Thyroid gland (tissue), 4 donors: ENCODE results near the gene COMMD9. TPM values are rescaled to one million over a fixed set of nuclear protein-coding genes. Genes with fewer than 3 reads are reported as not detected.

Source experiments
- DNase-seq, 2 donors: peaks; one replicate each; pipeline ENCODE4 v3.0.0-alpha.2; 2019
- H3K27ac ChIP-seq, 3 donors: fragments of 200-600 bp; sonication (generic); 1 replicate in 2 of 3; 2 replicates in 1 of 3; pipeline ENCODE4 v1.5.1; 2016 to 2019; ENCODE audit warnings: mild to moderate bottlenecking in 1 of 3, moderate library complexity in 1 of 3
- H3K27me3 ChIP-seq: fragments of 200-600 bp; sonication (generic); one replicate; pipeline ENCODE4 v1.5.1; 2019
- H3K36me3 ChIP-seq, 2 donors: fragments of 200-600 bp; sonication (generic); one replicate each; pipeline ENCODE4 v1.5.1; 2016 to 2019
- H3K4me1 ChIP-seq, 2 donors: fragments of 200-600 bp; sonication (generic); one replicate each; pipeline ENCODE4 v1.5.1; 2017 to 2019
- H3K4me3 ChIP-seq, 3 donors: fragments of 200-600 bp; sonication (generic); replicated peaks in 1 of 3; 1 replicate in 2 of 3; 2 replicates in 1 of 3; pipeline ENCODE4 v1.5.1; 2016; ENCODE audit warnings: mild to moderate bottlenecking in 1 of 3
- H3K9me3 ChIP-seq: fragments of 200-600 bp; sonication (generic); one replicate; pipeline ENCODE4 v1.5.1; 2017
- POLR2A ChIP-seq, 2 donors: fragments of 450-650 bp; IDR thresholded peaks; one replicate each; pipeline ENCODE4 v1.6.1; 2017; ENCODE audit warnings: antibody characterized with exemption in 2 of 2, mild to moderate bottlenecking in 2 of 2, moderate library complexity in 1 of 2
- WGBS, 2 donors: methylation state at CpG; one replicate each; pipeline ENCODE4 v1.1.5; 2017; 5-methylcytosine and 5-hydroxymethylcytosine counted together
- intact Hi-C: fragments of 100-400 bp; cut with DNase I; formaldehyde crosslinking; loops from one replicate; pipeline ENCODE4 v1.15.1; 2023
- total RNA-seq, 4 donors: library from RNA; depleted of rRNA; stranded (reverse); fragments of >200 nt; gene quantifications; one replicate each; pipeline ENCODE4 v1.2.3, GENCODE V29; 2016
- TF ChIP-seq, protein P1 (sequence below), 6 experiments: fragments of 200-600 bp in 3 of 6; fragments of 450-650 bp in 3 of 6; sonication (generic) in 3 of 6; IDR thresholded peaks; one replicate each; pipeline ENCODE4 v1.5.1; 2016 to 2019; ENCODE audit warnings: antibody characterized with exemption in 6 of 6, mild to moderate bottlenecking in 2 of 6, inconsistent platforms in 1 of 6, moderate library complexity in 1 of 6

The COMMD9 gene
- total RNA-seq, 4 donors from 2014 or later, result 43.5 to 52.6 (median 51.0) TPM

DNA sequence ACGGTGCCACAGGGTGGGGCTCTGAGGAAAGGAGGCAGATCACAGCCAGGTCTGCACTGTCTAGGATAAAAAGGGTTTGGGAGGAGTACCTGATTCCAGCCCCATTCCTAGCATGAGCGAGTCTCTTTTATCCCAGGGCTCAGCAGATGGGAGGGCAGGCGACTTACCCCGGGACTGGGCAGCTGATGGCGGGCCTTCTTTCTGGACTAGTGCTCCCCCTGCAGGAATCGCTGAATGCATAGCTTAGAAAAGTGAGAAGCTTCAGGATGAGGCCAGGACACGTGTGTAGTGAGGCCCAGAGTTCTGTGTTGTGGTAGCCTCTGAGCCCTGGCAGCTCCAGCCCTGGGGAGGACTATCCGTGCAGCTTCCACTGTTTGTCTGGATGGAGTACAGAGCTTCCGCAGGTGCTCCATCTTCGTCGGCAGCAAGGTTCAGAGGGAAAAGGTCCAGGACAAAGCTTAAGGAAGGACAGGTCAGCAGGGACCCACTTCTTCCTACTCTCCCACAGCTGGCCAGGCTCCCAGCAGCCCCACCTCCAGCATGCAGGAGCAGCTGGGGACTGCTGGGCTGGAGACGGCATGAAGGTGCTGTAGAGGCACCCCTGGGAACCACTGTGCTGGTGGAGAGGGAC is 30.4 kb downstream of the COMMD9 start:
- intact Hi-C loops, result no loop called here
- Histone ChIP-seq H3K36me3 (no peaks in the 10 kb centered on the region), H3K4me1 (no peaks in the 10 kb centered on the region), H3K9me3 (no peaks in the 10 kb centered on the region), H3K4me3 (no peak overlapping the region), H3K27ac (no peak overlapping the region), H3K27me3 (no peaks in the 10 kb centered on the region)
- DNase-seq, result peak in 1 of 2 donors; percentile 9
- WGBS, 2 donors, result 35% methylated on average over 12 of the region's 12 CpGs
- TF ChIP-seq, protein P1, sequence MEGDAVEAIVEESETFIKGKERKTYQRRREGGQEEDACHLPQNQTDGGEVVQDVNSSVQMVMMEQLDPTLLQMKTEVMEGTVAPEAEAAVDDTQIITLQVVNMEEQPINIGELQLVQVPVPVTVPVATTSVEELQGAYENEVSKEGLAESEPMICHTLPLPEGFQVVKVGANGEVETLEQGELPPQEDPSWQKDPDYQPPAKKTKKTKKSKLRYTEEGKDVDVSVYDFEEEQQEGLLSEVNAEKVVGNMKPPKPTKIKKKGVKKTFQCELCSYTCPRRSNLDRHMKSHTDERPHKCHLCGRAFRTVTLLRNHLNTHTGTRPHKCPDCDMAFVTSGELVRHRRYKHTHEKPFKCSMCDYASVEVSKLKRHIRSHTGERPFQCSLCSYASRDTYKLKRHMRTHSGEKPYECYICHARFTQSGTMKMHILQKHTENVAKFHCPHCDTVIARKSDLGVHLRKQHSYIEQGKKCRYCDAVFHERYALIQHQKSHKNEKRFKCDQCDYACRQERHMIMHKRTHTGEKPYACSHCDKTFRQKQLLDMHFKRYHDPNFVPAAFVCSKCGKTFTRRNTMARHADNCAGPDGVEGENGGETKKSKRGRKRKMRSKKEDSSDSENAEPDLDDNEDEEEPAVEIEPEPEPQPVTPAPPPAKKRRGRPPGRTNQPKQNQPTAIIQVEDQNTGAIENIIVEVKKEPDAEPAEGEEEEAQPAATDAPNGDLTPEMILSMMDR (IDR thresholded peaks at IDR 0.05), result peak in 2 of 6 experiments; percentile 17 to 38
- TF ChIP-seq POLR2A (IDR thresholded peaks at IDR 0.05), result no peak

DNA sequence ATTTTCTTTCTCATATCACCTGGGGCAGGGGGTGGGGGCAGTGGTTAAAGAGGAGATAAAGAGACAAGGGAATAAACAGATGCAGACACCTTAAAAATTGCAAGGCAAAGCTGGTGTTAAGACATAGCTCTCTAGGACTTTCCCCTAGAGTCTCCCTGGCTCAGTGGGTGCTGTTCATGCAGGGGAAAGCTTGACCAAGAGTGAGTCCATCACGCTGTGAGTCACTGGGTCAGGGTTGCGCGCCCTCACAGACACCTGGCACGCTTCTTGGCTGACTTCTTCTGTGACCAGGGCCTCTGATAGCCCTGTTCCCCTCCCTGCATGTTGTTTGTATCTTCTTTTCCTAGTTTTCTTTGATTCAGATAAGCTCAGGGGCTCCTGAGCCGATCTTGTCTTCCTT is 31.9 kb downstream of the COMMD9 start:
- H3K4me3 ChIP-seq, result no peak overlapping the region
- no peak overlapping the region for H3K27ac ChIP-seq
- no peak for DNase-seq
- WGBS, 2 donors, result 59 to 79% methylated on average over 5 of the region's 5 CpGs
- H3K36me3 ChIP-seq, result no peaks in the 10 kb centered on the region
- TF ChIP-seq, protein P1 (IDR thresholded peaks at IDR 0.05), result no peak
- TF ChIP-seq POLR2A (IDR thresholded peaks at IDR 0.05), result no peak
- H3K4me1 ChIP-seq, result no peaks in the 10 kb centered on the region
- no peaks in the 10 kb centered on the region for H3K9me3 ChIP-seq
- no peaks in the 10 kb centered on the region for H3K27me3 ChIP-seq
- intact Hi-C loops, result no loop called here

DNA sequence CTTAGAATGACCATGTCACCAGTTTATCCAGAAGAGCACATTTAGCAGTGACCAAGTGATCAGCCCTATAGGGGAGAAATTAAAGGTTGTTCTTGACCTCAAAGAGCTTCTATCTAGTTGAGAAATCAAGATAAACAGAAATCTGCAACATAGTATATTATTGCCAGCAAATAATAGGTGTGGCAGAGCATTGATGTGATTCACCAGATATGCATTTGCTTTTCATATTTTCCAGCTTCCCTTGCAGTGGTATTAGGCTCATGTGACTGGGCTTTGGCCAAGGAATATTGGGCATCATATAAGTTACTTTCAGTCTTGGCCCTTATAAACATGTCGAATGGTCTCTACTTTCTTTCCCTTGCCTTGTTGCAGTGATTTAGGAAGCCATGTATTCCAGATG is 34.5 kb downstream of the COMMD9 start:
- Histone ChIP-seq H3K9me3 (no peaks in the 10 kb centered on the region), H3K27me3 (no peaks in the 10 kb centered on the region), H3K27ac (no peak overlapping the region), H3K4me1 (no peaks in the 10 kb centered on the region), H3K4me3 (no peak overlapping the region), H3K36me3 (no peaks in the 10 kb centered on the region)
- 78 to 95% methylated on average over 1 of the region's 1 CpG for WGBS, 2 donors
- DNase-seq, result no peak
- intact Hi-C loops, result no loop called here
- TF ChIP-seq, protein P1 (IDR thresholded peaks at IDR 0.05), result no peak
- TF ChIP-seq POLR2A (IDR thresholded peaks at IDR 0.05), result no peak

DNA sequence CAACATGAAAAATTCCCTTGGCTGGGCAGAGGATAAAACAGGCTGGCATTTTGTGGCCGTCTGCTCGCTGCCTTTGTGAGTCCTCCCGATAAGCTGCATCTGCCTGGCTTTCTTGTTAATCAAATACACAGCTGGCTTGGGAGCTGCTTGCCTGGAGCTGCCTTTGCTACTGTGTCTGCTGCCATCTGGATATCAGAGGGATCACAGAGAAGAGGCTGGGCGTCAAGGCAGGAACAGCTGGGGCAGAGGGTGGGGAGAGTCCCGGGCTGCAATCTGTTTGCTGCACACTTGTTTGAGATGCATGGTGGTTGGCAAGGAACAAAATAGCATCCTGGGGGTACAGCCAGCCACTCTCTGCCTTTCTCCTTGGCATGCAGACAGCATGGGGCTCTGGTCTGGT is 36.0 kb downstream of the COMMD9 start:
- no peak overlapping the region for H3K27ac ChIP-seq
- TF ChIP-seq, protein P1 (IDR thresholded peaks at IDR 0.05), result no peak
- TF ChIP-seq POLR2A (IDR thresholded peaks at IDR 0.05), result no peak
- no peaks in the 10 kb centered on the region for H3K27me3 ChIP-seq
- intact Hi-C loops, result no loop called here
- 61 to 62% methylated on average over 4 to 5 of the region's 5 CpGs for WGBS, 2 donors
- no peaks in the 10 kb centered on the region for H3K4me1 ChIP-seq
- DNase-seq, result no peak
- no peaks in the 10 kb centered on the region for H3K36me3 ChIP-seq
- H3K9me3 ChIP-seq, result no peaks in the 10 kb centered on the region
- no peak overlapping the region for H3K4me3 ChIP-seq

DNA sequence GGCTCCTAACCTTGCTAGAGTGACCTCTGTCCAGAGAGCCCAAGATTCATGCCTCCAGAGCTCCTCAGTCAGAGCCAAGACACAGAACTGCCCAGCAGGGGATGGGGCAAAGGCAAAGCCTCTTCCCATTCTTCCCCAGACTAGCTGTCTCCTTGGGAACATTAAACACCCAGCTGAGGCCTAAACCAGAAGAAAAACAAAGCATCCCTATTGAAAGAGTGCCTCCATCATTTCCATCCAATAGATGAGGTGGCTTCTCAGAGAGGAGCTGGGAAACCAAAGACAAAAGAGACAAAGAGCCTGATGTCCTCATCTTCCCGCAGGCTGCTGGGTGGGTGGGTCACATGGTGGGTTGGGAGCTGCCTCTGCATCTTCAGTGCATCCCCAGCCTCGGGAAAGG is 37.4 kb downstream of the COMMD9 start:
- no peak overlapping the region for H3K4me3 ChIP-seq
- no peaks in the 10 kb centered on the region for H3K9me3 ChIP-seq
- no peaks in the 10 kb centered on the region for H3K27me3 ChIP-seq
- DNase-seq, result no peak
- intact Hi-C loops, result no loop called here
- H3K4me1 ChIP-seq, result no peaks in the 10 kb centered on the region
- TF ChIP-seq, protein P1 (IDR thresholded peaks at IDR 0.05), result no peak
- no peak for TF ChIP-seq POLR2A (IDR thresholded peaks at IDR 0.05)
- no peaks in the 10 kb centered on the region for H3K36me3 ChIP-seq
- WGBS, 2 donors, result 44 to 68% methylated on average over 2 of the region's 2 CpGs
- no peak overlapping the region for H3K27ac ChIP-seq
